ENCODE measurements around the gene FBXO38. TPM values are rescaled to one million over a fixed set of nuclear protein-coding genes. Genes with fewer than 3 reads are reported as not detected.

FBXO38 gene
- total RNA-seq, 1 experiment from 2014 or later = 34.5 TPM

DNA sequence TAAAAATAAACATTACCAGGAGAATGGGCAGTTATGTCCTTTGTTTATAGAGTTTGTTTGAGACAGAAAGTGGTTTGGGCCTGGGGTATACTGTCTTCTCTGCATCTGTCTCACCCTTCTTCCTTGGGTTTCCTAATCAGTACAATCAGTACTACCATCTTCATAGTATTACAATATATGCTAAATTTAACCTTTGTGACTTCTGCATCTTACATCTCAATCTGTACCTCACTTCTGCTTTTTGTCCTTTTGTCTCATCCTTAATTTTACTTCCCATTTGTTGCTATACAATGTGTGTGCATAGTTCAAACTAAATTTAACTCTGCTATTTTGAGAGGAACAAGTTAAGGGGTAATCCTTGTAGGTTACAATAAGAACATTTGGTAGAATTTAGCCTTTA, 19.6 kb downstream of the FBXO38 start:
- Histone ChIP-seq H3K4me1 (ENCODE audit: control insufficient read depth, insufficient read depth, low read length) (no peaks in the 10 kb centered on the region), H3K36me3 (ENCODE audit: control insufficient read depth, insufficient read depth, low read length) (peaks cover 37% of the 10 kb centered on the region), H3K27me3 (ENCODE audit: control insufficient read depth, insufficient read depth, low read length) (no peaks in the 10 kb centered on the region), H3K27ac (ENCODE audit: low read length) (no peak overlapping the region), H3K9me3 (ENCODE audit: control insufficient read depth, insufficient read depth, low read depth, low read length) (no peaks in the 10 kb centered on the region), H3K4me3 (ENCODE audit: low read depth in 2 of 2, low read length in 2 of 2) (no peak overlapping the region)
- CTCF ChIA-PET = no interaction called here
- in situ Hi-C loops (cut with HindIII; ENCODE audit: low pct_unique_long_range_greater_than_20kb, low sequenced_read_pairs) = no loop called here
- BruUV-seq (replicated peaks) = no TSS peak
- DNase-seq (ENCODE audit: low read depth, low spot score) (no peak), ATAC-seq (no peak)
- TF ChIP-seq SIN3A (IDR thresholded peaks at IDR 0.05; ENCODE audit: borderline replicate concordance, insufficient read depth, low read depth, low read length) = no peak
- no peak for TF ChIP-seq CTCF (IDR thresholded peaks at IDR 0.05)
- no peak for TF ChIP-seq POLR2AphosphoS5 (IDR thresholded peaks at IDR 0.05; ENCODE audit: low read depth, low read length)
- TF ChIP-seq TCF7L2 (IDR thresholded peaks at IDR 0.05; ENCODE audit: low read depth, low read length) = no peak
- TF ChIP-seq, protein P1, sequence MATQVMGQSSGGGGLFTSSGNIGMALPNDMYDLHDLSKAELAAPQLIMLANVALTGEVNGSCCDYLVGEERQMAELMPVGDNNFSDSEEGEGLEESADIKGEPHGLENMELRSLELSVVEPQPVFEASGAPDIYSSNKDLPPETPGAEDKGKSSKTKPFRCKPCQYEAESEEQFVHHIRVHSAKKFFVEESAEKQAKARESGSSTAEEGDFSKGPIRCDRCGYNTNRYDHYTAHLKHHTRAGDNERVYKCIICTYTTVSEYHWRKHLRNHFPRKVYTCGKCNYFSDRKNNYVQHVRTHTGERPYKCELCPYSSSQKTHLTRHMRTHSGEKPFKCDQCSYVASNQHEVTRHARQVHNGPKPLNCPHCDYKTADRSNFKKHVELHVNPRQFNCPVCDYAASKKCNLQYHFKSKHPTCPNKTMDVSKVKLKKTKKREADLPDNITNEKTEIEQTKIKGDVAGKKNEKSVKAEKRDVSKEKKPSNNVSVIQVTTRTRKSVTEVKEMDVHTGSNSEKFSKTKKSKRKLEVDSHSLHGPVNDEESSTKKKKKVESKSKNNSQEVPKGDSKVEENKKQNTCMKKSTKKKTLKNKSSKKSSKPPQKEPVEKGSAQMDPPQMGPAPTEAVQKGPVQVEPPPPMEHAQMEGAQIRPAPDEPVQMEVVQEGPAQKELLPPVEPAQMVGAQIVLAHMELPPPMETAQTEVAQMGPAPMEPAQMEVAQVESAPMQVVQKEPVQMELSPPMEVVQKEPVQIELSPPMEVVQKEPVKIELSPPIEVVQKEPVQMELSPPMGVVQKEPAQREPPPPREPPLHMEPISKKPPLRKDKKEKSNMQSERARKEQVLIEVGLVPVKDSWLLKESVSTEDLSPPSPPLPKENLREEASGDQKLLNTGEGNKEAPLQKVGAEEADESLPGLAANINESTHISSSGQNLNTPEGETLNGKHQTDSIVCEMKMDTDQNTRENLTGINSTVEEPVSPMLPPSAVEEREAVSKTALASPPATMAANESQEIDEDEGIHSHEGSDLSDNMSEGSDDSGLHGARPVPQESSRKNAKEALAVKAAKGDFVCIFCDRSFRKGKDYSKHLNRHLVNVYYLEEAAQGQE (IDR thresholded peaks at IDR 0.05; ENCODE audit: insufficient read depth in 1 of 2, low read depth in 2 of 2, low read length in 1 of 2) = no peak
- POLR2A ChIA-PET = no interaction called here
- intact Hi-C loops (cut with micrococcal nuclease; ENCODE audit: unreplicated experiment) = no loop called here

DNA sequence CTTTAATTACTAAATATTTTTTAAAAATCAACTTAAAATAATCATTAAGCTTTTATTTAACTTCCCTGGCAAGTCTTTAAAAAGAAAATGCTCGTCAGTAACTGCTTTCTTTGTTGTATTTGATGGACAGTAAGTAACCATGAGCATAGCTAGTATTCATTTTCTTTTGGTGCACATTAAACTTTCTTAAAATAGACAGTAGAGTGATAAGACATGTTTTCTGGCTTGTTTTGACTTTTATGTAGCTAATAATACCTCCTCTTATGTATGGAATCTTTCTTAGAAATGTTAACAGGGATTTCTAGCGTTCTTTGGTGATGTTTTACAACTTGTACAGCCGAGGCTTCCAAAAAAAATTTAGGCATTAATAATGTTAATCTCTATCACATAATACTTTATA, 22.6 kb downstream of the FBXO38 start:
- Histone ChIP-seq H3K36me3 (ENCODE audit: control insufficient read depth, insufficient read depth, low read length) (peaks cover 45% of the 10 kb centered on the region), H3K4me3 (ENCODE audit: low read depth in 2 of 2, low read length in 2 of 2) (no peak overlapping the region), H3K9me3 (ENCODE audit: control insufficient read depth, insufficient read depth, low read depth, low read length) (no peaks in the 10 kb centered on the region), H3K27me3 (ENCODE audit: control insufficient read depth, insufficient read depth, low read length) (no peaks in the 10 kb centered on the region), H3K27ac (ENCODE audit: low read length) (no peak overlapping the region), H3K4me1 (ENCODE audit: control insufficient read depth, insufficient read depth, low read length) (no peaks in the 10 kb centered on the region)
- ATAC-seq (no peak), DNase-seq (ENCODE audit: low read depth, low spot score) (no peak)
- in situ Hi-C loops (cut with HindIII; ENCODE audit: low pct_unique_long_range_greater_than_20kb, low sequenced_read_pairs) = no loop called here
- intact Hi-C loops (cut with micrococcal nuclease; ENCODE audit: unreplicated experiment) = no loop called here
- POLR2A ChIA-PET = no interaction called here
- CTCF ChIA-PET = no interaction called here
- BruUV-seq (replicated peaks) = no TSS peak
- TF ChIP-seq, protein P1 (IDR thresholded peaks at IDR 0.05; ENCODE audit: insufficient read depth in 1 of 2, low read depth in 2 of 2, low read length in 1 of 2) = no peak

Data from Panc1 (cell line).